Renal pelvis (tissue), 4 donors: Measurements from ENCODE around the gene R3HDM4. TPM values are rescaled to one million over a fixed set of nuclear protein-coding genes. Genes with fewer than 3 reads are reported as not detected.

Source experiments
- DNase-seq: peaks from one replicate; pipeline ENCODE4 v3.0.0-alpha.2; 2013
- polyA plus RNA-seq, 3 donors: library from polyadenylated mRNA; unstranded; fragments of 120-200 nt; gene quantifications; one replicate each; pipeline ENCODE4 v1.2.1, GENCODE V29; 2013; ENCODE audit not compliant: insufficient read length in 3 of 3

Gene R3HDM4
- polyA plus RNA-seq, 3 donors, result 43.1 to 58.3 (median 51.9) TPM

GRCh38 chr19:918481-919198 lies 5.6 kb upstream of the R3HDM4 start:
- no peak for DNase-seq

- DNase-seq, result no peak
Observed at GRCh38 chr19:918152-918437, 5.1 kb upstream of the R3HDM4 start.

- peak; percentile 67 for DNase-seq
Observed at GRCh38 chr19:917323-918151, 4.5 kb upstream of the R3HDM4 start, which contains the start of gene KISS1R. TSS of gene KISS1R (plus strand) at chr19:917333. CDS start at chr19:917503, 170 bp downstream.

- DNase-seq, result peak; percentile 76
Observed at GRCh38 chr19:916645-917322, 3.8 kb upstream of the R3HDM4 start.

DNA sequence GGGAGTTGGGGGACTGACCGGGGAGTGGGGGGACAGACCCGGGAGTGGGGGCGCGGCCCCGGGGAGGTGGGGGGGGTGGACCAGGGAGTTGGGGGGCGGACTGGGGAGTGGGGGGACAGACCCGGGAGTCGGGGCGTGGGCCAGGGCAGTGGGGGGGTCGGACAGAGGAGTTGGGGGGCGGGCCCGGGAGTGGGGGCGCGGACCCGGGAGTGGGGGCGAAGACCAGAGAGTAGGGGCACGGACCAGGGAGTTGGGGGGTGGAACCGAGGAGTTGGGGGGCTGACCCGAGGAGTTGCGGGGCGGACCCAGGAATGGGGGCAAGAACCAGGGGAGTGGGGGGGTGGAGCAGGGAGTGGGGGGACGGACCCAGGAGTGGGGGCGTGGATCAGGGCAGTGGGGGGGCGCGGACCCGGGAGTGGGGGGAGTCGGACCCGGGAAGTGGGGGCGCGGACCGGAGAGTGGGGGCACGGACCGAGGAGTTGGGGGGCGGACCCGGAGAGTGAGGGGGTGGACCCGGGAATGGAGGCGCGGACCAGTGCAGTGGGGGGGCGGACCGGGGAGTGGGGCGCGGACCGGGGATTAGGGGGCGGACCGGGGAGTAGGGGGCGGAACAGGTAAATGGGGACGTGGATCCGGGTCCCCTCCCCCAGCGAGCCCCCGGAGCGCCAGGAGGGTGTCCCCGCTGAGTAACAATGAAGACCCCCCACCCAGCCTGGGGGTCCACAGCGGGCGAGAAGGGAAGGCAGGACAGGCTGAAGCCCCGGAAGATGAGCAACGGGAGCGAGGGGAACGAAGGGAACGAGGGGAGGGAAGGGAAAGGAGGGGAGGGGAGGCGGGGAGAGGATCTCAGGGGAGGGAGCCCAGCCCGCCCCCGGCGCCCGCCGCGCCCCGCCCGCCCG lies 589 bp downstream of the R3HDM4 start:
- no peak for DNase-seq

- DNase-seq, result no peak
Observed at GRCh38 chr19:911197-912033, 1.6 kb downstream of the R3HDM4 start.

GRCh38 chr19:907183-907853 lies 5.7 kb downstream of the R3HDM4 start:
- no peak for DNase-seq

DNA sequence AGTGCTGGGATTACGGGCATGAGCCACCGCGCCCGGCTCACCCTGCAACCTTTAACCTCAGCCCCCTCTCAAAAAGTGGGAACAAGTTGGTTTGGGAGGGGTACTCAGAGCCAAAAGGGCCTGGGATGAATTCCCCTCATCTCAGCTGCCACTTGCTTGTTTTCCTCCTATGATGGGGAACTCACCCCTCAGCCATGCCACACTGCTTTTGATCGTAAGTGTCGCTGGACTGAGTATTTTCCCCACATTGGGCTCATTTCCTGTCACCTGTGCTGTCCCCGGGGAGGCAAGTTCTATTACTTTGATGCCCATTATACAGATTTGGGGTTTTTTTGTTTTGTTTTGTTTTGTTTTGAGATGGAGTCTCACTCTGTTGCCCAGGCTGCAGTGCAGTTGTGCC lies 6.5 kb downstream of the R3HDM4 start:
- DNase-seq, result no peak

DNA sequence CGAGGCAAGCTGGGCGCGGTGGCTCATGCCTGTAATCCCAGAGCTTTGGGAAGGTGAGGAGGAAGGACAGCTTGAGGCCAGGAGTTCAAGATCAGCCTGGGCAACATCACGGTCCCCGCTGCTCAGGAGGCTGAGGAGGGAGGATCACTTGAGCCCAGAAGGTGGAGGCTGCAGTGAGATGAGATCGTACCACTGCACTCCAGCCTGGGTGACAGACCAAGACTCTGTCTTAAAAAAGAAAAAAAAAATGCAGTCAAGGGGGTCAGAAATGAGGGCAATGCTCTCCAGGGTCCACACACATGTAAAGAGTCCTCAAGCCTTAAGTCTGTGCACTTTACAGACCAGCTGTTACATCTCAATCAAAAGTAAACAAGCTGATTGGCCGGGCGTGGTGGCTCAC lies 8.5 kb downstream of the R3HDM4 start:
- no peak for DNase-seq

DNA sequence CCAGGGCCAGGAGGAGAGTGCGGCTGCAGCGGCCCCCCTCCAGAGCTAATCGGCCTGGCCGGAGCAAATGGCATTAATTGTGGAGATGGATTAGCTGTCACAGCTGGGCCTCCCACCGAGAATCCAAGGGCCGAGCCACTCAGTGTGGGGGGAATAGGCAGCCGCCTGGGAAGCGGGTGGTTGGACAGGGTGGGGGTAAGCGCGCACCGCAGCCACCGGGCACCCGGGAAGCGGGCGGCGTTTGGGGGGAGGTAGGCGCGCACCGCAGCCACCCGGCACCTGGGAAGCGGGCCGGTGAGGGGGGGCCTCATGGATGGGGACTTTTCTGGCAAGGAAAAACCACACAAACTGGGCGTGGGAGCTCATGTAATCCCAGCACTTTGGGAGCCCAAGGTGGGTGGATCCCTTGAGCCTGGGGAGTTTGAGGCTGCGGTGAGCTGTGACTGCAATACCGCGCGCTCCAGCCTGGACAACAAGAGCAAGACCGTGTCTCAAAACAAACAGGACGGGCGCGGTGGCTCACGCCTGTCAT lies 9.7 kb downstream of the R3HDM4 start:
- DNase-seq, result peak; percentile 75

- DNase-seq, result no peak
Observed at GRCh38 chr19:902446-903226, 10.4 kb downstream of the R3HDM4 start.

- DNase-seq, result no peak
Observed at GRCh38 chr19:902093-902370, 11.0 kb downstream of the R3HDM4 start.

DNA sequence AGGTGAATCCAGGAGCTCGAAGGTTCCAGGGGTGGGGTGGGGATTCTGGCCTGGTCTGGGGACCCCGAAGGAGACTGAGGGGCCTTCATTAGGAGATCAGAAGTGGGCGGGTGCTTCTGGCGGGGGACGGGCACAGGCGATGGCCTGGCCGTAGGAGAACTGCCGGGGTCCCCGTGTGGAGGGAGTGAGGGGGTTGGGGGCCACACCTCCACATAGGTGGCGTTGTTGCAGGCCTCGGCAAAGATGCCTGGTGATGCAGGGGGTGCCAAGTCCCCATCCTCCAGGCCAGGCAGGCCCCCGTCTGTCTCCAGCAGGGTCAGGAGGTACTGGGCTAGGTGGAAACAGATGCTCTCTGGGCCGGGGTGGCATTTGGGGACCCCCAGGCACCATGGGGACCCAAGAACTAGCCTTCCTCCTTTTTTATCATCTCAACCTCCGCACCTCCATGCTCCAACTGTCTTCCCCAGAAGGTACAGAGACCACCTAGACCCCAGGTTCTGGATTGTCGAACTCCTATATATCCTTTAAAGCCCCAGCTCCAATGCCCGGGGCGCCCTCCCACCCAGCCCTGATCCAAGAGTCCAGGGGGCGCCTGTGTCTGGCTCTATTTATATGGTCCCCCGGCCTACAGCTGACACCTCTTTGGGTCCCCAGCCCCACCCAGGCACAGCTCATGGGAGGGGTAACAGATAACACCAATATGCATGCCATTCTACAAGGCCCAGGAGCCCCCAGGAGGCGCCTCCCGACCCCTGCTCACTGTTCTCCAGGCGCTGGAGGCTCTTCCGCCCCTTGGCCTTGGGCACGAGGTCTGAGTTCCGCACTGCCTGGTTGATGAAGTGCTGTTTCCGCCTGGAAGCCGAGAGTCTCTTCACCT lies 11.6 kb downstream of the R3HDM4 start:
- no peak for DNase-seq

GRCh38 chr19:900302-901111 lies 12.5 kb downstream of the R3HDM4 start:
- DNase-seq, result no peak

DNA sequence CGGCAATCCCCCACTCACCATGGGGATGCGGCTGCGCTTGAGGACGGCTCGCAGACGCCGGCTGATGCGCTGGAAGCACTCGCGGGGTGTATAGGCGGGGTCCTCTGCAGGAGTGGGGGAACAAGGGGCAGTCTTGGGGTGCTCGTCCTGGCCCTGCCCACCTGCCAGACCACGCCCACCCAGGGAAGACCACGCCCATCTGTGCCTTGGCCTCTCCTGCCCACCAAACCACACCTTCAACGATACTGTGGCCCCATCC lies 13.0 kb downstream of the R3HDM4 start:
- DNase-seq, result no peak

GRCh38 chr19:899336-900042 lies 13.5 kb downstream of the R3HDM4 start:
- DNase-seq, result no peak

GRCh38 chr19:898663-899062 lies 14.4 kb downstream of the R3HDM4 start:
- peak; percentile 78 for DNase-seq
